HK-2 (cell line): ENCODE measurements around the gene RAB40C.

Experiments
- DNase-seq: peaks from one replicate; pipeline ENCODE4 v3.0.0-alpha.2; 2018; ENCODE audit not compliant: unreplicated experiment

The RAB40C gene

GRCh38 chr16:575354-576196 is 14.3 kb upstream of the RAB40C start:
- DNase-seq: no peak

- no peak for DNase-seq
Measured at GRCh38 chr16:576197-576822, 13.6 kb upstream of the RAB40C start.

- DNase-seq: no peak
Measured at GRCh38 chr16:576823-577201, 13.1 kb upstream of the RAB40C start.

GRCh38 chr16:577796-578195 is 12.1 kb upstream of the RAB40C start:
- no peak for DNase-seq

GRCh38 chr16:578232-578869 is 11.5 kb upstream of the RAB40C start:
- DNase-seq: no peak

- DNase-seq: no peak
Measured at GRCh38 chr16:578870-579405, 10.9 kb upstream of the RAB40C start.

- no peak for DNase-seq
Measured at GRCh38 chr16:580141-580945, 9.5 kb upstream of the RAB40C start.

- no peak for DNase-seq
Measured at GRCh38 chr16:580946-581498, 8.8 kb upstream of the RAB40C start.

GRCh38 chr16:582218-582613 is 7.7 kb upstream of the RAB40C start:
- no peak for DNase-seq

GRCh38 chr16:582614-583331 is 7.1 kb upstream of the RAB40C start:
- DNase-seq: no peak

- no peak for DNase-seq
Measured at GRCh38 chr16:583470-583814, 6.4 kb upstream of the RAB40C start.

- no peak for DNase-seq
Measured at GRCh38 chr16:583815-584591, 5.9 kb upstream of the RAB40C start.

- DNase-seq: no peak
Measured at GRCh38 chr16:585351-585750, 4.5 kb upstream of the RAB40C start.

- no peak for DNase-seq
Measured at GRCh38 chr16:586047-586644, 3.7 kb upstream of the RAB40C start.

- DNase-seq: no peak
Measured at GRCh38 chr16:586645-587590, 2.9 kb upstream of the RAB40C start.

- peak; percentile 62 for DNase-seq
Measured at GRCh38 chr16:588639-588888, 1.3 kb upstream of the RAB40C start.

- peak; percentile 94 for DNase-seq
Measured at GRCh38 chr16:588889-589657, 793 bp upstream of the RAB40C start.

- DNase-seq: no peak
Measured at GRCh38 chr16:590188-590814, 435 bp downstream of the RAB40C start.
